ENCODE measurements around the gene CACNA1G.

The CACNA1G gene

GRCh38 chr17:50635982-50636803 lies 75.7 kb downstream of the CACNA1G start:
- no peak for DNase-seq

GRCh38 chr17:50636804-50637195 lies 76.3 kb downstream of the CACNA1G start:
- DNase-seq: no peak

GRCh38 chr17:50637829-50638605 lies 77.5 kb downstream of the CACNA1G start:
- DNase-seq: no peak

- DNase-seq: no peak
Measured at GRCh38 chr17:50638606-50638965, 78.1 kb downstream of the CACNA1G start.

- no peak for DNase-seq
Measured at GRCh38 chr17:50638966-50639713, 78.6 kb downstream of the CACNA1G start.

GRCh38 chr17:50640686-50641351 lies 80.3 kb downstream of the CACNA1G start:
- DNase-seq: no peak

GRCh38 chr17:50641357-50641756 lies 80.8 kb downstream of the CACNA1G start:
- no peak for DNase-seq

- no peak for DNase-seq
Measured at GRCh38 chr17:50642071-50642721, 81.7 kb downstream of the CACNA1G start.

GRCh38 chr17:50642722-50643656 lies 82.5 kb downstream of the CACNA1G start:
- DNase-seq: no peak

GRCh38 chr17:50645748-50646682 lies 85.5 kb downstream of the CACNA1G start:
- no peak for DNase-seq

- no peak for DNase-seq
Measured at GRCh38 chr17:50647187-50647586, 86.7 kb downstream of the CACNA1G start.

GRCh38 chr17:50649042-50649908 lies 88.8 kb downstream of the CACNA1G start:
- DNase-seq: no peak

GRCh38 chr17:50651661-50652060 lies 91.1 kb downstream of the CACNA1G start:
- DNase-seq: no peak

GRCh38 chr17:50653738-50654137 lies 93.2 kb downstream of the CACNA1G start:
- no peak for DNase-seq

- no peak for DNase-seq
Measured at GRCh38 chr17:50656509-50656908, 96.0 kb downstream of the CACNA1G start.

- no peak for DNase-seq
Measured at GRCh38 chr17:50657054-50657453, 96.5 kb downstream of the CACNA1G start.

GRCh38 chr17:50657627-50658026 lies 97.1 kb downstream of the CACNA1G start:
- no peak for DNase-seq

GRCh38 chr17:50658616-50659015 lies 98.1 kb downstream of the CACNA1G start:
- DNase-seq: no peak

GRCh38 chr17:50659179-50659578 lies 98.7 kb downstream of the CACNA1G start:
- no peak for DNase-seq

Measured in SIG-M5 (cell line).